Neural progenitor cell (in vitro differentiated cells): ENCODE data around the gene PTCD3.

Experiments
- CTCF ChIP-seq: fragments of 200-600 bp; sonication (generic); IDR thresholded peaks from 2 replicates; pipeline ENCODE4 v1.5.1; 2017; ENCODE audit warnings: antibody characterized with exemption, mild to moderate bottlenecking
- EZH2 ChIP-seq: fragments of 200-600 bp; sonication (generic); IDR thresholded peaks from 2 replicates; pipeline ENCODE4 v1.6.1; 2017; ENCODE audit warnings: antibody characterized with exemption, mild to moderate bottlenecking, moderate library complexity

GRCh38 chr2:86102157-86102556, 3.9 kb upstream of the PTCD3 start:
- no peak for TF ChIP-seq CTCF
- TF ChIP-seq EZH2: no peak
